GM19467 (cell line): ENCODE data around the gene DHRS13.
"Not testable (repeated sequence)": the region's sequence is repeated elsewhere in the genome, so short reads cannot be mapped to it uniquely, and the experiment has no call there.

Experiments
- ATAC-seq: cut with Tn5 transposase; IDR thresholded peaks from one replicate; pipeline ENCODE4 v1.9.1; 2021; ENCODE audit warnings: mild to moderate bottlenecking, moderate library complexity; ENCODE audit not compliant: unreplicated experiment

The DHRS13 gene

DNA sequence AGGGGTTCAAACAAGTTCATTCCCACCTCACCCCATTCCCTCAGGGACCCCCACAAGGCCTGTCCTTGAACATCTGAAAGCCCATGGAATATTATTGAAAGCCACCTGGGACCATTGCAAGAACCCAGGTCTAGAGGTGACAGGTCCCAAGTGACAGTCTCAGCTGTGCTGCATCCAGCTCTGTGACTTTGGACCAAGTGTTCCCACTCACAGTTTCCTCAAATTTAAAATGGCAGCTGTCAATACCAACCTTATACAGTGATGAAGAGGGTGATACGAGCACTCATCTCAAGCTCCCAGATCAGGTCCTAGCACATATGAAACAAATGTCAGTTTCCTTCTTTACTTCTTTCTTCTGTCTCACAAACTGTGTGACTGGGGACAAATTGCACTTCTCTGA is 38.9 kb downstream of the DHRS13 start:
- no peak for ATAC-seq

GRCh38 chr17:28862561-28862960 is 40.3 kb downstream of the DHRS13 start:
- no peak for ATAC-seq

GRCh38 chr17:28861393-28862203 is 41.3 kb downstream of the DHRS13 start:
- ATAC-seq: no peak

GRCh38 chr17:28860363-28860808 is 42.5 kb downstream of the DHRS13 start:
- no peak for ATAC-seq

GRCh38 chr17:28858801-28859355 is 44.0 kb downstream of the DHRS13 start:
- ATAC-seq: no peak

DNA sequence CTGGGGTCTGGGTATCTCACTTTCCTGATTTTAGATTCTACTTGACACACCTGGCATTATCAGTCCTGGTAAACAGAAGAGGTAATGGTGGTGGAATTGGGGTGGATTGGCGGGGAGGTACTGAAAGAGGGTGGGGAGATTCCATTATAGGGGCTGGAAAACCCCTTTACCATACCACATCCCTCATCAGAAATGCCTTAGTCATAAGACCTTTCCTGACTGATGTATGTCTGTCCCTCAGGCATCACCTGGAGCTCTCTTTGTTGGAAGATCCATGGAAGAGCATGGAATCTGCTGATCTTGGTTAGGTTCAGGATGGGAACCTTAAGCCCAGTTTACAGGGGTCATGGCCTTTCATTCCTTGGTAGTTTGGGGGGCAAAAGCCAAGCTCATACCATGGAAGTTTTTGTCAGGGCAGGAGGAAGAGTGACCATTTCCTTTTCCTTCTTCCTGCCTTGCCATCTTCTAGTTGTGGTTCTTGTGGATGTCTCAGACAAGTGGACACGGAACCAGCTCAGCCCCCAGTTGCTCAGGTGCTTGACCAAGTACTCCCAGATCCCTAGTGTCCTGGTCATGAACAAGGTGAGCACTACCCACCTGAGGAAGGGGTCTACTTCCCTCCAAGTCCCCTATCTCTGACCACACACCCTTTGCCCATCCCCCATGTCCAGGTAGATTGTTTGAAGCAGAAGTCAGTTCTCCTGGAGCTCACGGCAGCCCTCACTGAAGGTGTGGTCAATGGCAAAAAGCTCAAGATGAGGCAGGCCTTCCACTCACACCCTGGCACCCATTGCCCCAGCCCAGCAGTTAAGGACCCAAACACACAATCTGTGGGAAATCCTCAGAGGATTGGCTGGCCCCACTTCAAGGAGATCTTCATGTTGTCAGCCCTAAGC is 44.7 kb downstream of the DHRS13 start:
- no peak for ATAC-seq

GRCh38 chr17:28856028-28856574 is 46.8 kb downstream of the DHRS13 start:
- no peak for ATAC-seq

DNA sequence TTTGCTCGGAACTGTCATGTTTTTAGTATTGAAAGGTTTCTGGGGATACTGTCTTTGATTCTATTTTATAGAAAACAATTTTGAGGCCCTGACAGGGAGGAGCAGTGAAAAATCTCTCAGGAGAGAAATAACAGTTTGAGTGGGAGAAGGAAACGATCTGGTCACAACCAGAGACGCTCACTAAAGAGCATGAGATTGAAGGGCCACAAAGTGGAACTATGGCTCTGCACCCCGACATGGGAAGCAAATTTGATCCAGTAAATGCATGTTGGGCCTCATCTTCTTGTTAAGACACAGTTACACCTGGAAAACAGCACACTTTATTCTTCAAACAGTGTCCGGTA is 47.6 kb downstream of the DHRS13 start:
- ATAC-seq: no peak

DNA sequence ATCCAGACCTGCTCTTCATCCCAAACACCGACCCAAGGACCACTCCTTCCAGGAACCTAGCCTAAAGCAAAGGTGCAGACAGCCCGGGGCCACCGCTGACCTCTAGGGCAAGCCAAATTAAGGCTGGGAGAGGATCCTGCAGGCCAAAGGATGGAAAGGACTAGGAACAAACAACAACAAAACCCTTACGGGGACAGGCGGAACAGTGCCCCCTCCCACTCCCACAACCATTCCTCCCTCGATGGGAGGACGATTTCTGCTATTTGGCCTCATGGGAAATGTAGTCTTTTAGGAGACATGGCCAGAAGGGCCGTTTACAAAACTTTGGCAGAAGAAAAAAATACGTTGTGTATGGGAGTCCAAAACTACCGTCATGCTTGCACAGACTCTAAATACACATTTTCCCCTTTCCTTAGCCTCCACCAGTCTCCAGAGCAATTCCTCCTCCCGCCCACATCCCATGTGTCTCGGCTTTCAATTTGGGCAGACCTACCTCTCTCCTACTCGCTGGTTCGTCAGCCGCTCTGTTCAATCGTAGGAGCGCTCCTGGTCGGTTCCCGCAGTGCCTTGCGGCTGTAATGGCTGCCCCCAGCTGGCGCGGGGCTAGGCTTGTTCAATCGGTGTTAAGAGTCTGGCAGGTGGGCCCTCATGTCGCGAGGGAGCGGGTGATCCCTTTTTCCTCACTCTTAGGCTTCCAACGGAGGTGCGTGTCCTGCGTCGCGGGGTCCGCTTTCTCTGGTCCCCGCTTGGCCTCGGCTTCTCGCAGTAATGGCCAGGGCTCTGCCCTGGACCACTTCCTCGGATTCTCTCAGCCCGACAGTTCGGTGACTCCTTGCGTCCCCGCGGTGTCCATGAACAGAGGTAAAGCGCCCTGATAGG is 48.2 kb downstream of the DHRS13 start, which contains the start of gene ERAL1:
Gene ERAL1, plus strand, starts transcription at position 560 of the 879 bp plus-strand sequence. Its CDS starts 19 bp downstream, at position 579.
- ATAC-seq: peak; percentile 89

DNA sequence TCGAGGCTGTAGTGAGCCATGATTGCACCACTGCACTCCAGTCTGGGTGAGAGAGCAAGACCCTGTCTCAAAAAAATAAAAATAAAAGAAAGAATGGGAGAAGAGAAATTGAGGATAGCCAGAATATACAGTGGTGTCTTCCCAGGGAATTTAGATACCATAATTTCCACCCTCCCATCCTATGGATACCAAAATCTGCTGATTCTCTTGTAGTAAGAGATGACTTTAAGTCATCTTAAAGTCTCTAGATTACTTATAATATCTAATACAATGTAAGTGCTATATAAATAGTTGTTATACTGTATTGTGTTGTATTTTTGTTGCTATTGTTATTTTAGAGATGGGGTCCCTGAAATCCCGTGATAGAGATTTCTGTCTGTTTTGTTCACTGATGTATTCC is 49.6 kb downstream of the DHRS13 start:
- ATAC-seq: no peak

- ATAC-seq: no peak
Observed at GRCh38 chr17:28849281-28849680, 53.6 kb downstream of the DHRS13 start.

- not testable (repeated sequence) for ATAC-seq
Observed at GRCh38 chr17:28848667-28849066, 54.2 kb downstream of the DHRS13 start.
